ENCODE measurements around the gene DROSHA. TPM values are rescaled to one million over a fixed set of nuclear protein-coding genes. Genes with fewer than 3 reads are reported as not detected.
"Not testable (repeated sequence)": the region's sequence is repeated elsewhere in the genome, so short reads cannot be mapped to it uniquely, and the experiment has no call there.

Gene DROSHA
- total and polyA plus RNA-seq, 10 donors: 34.8 to 68.5 (median 46.0) TPM

DNA sequence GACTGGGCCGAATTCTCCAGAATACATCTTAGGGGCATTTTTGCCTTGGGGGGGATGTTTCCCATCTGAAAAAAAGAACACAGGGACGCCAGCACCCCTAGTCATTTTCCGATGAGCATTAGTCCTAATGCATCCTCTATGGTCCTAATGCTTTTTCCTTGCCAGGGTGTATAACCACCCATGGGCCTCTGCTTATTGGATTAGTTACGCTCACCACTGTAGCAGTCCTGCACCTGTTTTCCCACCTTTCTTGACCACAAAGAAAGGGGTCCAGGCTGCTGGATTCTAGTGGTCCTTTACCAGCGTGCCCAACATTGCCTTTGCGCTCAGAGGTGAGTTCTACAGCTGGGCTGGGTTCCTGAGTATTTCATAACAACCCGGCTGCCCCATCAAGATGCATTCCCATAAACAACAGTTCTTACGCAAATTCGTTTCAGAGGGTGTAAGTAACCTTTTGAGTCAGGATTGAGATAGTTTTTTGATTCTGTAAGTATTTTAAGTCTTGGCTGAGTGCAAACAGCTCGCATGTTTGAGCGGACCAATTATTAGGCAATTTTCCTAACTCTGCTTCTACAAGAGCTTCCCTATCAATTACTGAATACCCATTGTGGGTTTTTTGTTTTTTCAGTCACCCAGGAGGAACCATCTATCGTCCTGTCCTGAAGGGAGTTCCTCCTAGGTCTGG, 135.1 kb downstream of the DROSHA start:
- no peak for DNase-seq
- 82 to 87% (median 85%) methylated on average over 12 of the region's 12 CpGs for WGBS, 5 donors
- H3K4me3 ChIP-seq: no peak overlapping the region
- no peaks in the 10 kb centered on the region for H3K27me3 ChIP-seq (replicated peaks in 1 of 7)
- intact Hi-C loops (cut with DNase I; ENCODE audit: low total_unique reads): no loop called here
- TF ChIP-seq, protein P1, sequence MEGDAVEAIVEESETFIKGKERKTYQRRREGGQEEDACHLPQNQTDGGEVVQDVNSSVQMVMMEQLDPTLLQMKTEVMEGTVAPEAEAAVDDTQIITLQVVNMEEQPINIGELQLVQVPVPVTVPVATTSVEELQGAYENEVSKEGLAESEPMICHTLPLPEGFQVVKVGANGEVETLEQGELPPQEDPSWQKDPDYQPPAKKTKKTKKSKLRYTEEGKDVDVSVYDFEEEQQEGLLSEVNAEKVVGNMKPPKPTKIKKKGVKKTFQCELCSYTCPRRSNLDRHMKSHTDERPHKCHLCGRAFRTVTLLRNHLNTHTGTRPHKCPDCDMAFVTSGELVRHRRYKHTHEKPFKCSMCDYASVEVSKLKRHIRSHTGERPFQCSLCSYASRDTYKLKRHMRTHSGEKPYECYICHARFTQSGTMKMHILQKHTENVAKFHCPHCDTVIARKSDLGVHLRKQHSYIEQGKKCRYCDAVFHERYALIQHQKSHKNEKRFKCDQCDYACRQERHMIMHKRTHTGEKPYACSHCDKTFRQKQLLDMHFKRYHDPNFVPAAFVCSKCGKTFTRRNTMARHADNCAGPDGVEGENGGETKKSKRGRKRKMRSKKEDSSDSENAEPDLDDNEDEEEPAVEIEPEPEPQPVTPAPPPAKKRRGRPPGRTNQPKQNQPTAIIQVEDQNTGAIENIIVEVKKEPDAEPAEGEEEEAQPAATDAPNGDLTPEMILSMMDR (IDR thresholded peaks at IDR 0.05 in 8 of 11, conservative IDR thresholded peaks at IDR 0.05 in 3 of 11): no peak
- TF ChIP-seq POLR2A (IDR thresholded peaks at IDR 0.05) (no peak), POLR2AphosphoS5 (IDR thresholded peaks at IDR 0.05) (no peak)
- peaks cover 0 to 26% (median 4%) of the 10 kb centered on the region in 6 donors for H3K36me3 ChIP-seq
- no peaks in the 10 kb centered on the region for H3K9me3 ChIP-seq
- no peaks in the 10 kb centered on the region for H3K4me1 ChIP-seq
- no peak overlapping the region for H3K27ac ChIP-seq

GRCh38 chr5:31395450-31396045, 136.3 kb downstream of the DROSHA start:
- H3K4me3 ChIP-seq; H3K4me1 ChIP-seq; H3K27me3 ChIP-seq (replicated peaks in 1 of 7); DNase-seq; intact Hi-C loops (cut with DNase I; ENCODE audit: low total_unique reads); H3K27ac ChIP-seq; H3K9me3 ChIP-seq: not testable (repeated sequence)
- whole genome bisulfite sequencing, 5 donors: 91 to 97% (median 94%) methylated on average over 14 of the region's 14 CpGs
- H3K36me3 ChIP-seq: peaks cover 0 to 14% (median 3%) of the 10 kb centered on the region in 6 donors

GRCh38 chr5:31393126-31393525, 138.8 kb downstream of the DROSHA start:
- Histone ChIP-seq H3K27me3 (replicated peaks in 1 of 7) (no peaks in the 10 kb centered on the region), H3K4me1 (no peaks in the 10 kb centered on the region), H3K36me3 (no peaks in the 10 kb centered on the region), H3K9me3 (peaks cover 0 to 23% (median 11%) of the 10 kb centered on the region in 8 donors), H3K27ac (no peak overlapping the region), H3K4me3 (no peak overlapping the region)
- intact Hi-C loops (cut with DNase I; ENCODE audit: low total_unique reads): no loop called here
- no peak for DNase-seq
- 85 to 96% (median 94%) methylated on average over 6 of the region's 6 CpGs for WGBS, 5 donors
- TF ChIP-seq, protein P1 (IDR thresholded peaks at IDR 0.05 in 8 of 11, conservative IDR thresholded peaks at IDR 0.05 in 3 of 11): no peak
- TF ChIP-seq POLR2AphosphoS5 (IDR thresholded peaks at IDR 0.05): no peak
- no peak for TF ChIP-seq POLR2A (IDR thresholded peaks at IDR 0.05)

- H3K27me3 ChIP-seq (replicated peaks in 1 of 7): no peaks in the 10 kb centered on the region
- no peaks in the 10 kb centered on the region for H3K4me1 ChIP-seq
- no peak overlapping the region for H3K27ac ChIP-seq
- H3K36me3 ChIP-seq: no peaks in the 10 kb centered on the region
- no peak for DNase-seq
- no peak overlapping the region for H3K4me3 ChIP-seq
- WGBS, 5 donors: 74 to 88% (median 82%) methylated on average over 3 of the region's 3 CpGs
- TF ChIP-seq POLR2A (IDR thresholded peaks at IDR 0.05) (no peak), POLR2AphosphoS5 (IDR thresholded peaks at IDR 0.05) (no peak)
- TF ChIP-seq, protein P1 (IDR thresholded peaks at IDR 0.05 in 8 of 11, conservative IDR thresholded peaks at IDR 0.05 in 3 of 11): no peak
- peaks cover 0 to 33% (median 13%) of the 10 kb centered on the region in 8 donors for H3K9me3 ChIP-seq
- intact Hi-C loops (cut with DNase I; ENCODE audit: low total_unique reads): no loop called here
Measured at GRCh38 chr5:31392061-31392460, 139.8 kb downstream of the DROSHA start.
